Suppressor macrophage treated with lipopolysaccharide for 1 hour (primary cell): ENCODE measurements around the gene ITGA8.

Experiments used
- DNase-seq, 3 donors: peaks; one replicate each; pipeline ENCODE4 v3.0.0-alpha.2; 2020 to 2022

ITGA8 gene

GRCh38 chr10:15730341-15730740 is 10.6 kb upstream of the ITGA8 start:
- no peak for DNase-seq

DNA sequence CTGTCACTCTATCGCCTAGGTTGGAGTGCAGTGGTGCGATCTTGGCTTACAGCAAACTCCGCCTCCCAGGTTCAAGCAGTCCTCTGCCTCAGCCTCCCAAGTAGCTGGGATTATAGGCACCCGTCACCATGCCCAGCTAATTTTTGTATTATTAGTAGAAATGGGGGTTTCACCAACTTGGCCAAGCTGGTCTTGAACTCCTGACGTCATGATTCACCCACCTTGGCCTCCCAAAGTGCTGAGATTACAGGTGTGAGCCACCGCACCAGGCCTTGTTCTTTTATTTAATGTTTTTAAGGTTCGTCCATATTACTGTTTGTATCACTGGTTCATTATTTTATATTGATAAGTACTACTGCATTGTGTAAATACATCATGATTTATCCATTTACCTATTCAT is 10.2 kb upstream of the ITGA8 start:
- no peak for DNase-seq

DNA sequence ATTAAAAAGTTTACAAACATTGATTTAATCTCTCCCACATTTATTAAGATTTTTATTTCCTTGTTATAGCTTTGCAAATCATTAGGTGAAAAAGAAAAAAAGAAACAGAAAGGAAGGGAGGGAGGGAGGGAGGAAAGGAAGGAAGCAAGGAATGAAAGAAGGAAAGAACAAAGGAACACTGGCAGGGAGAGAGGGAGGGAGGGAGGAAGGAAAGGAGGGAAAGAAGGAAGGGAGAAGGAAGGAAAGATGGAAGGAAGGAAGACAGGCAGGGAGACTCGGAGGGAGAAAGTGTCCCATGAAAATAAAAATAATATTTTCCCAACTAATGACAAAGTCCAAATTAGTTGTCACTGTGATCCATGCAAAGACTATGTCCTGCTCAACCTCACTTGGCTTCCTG is 6.3 kb upstream of the ITGA8 start:
- DNase-seq: no peak

- DNase-seq: peak; percentile 19 to 35 (median 25)
Measured at GRCh38 chr10:15725603-15726002, 5.9 kb upstream of the ITGA8 start.

- DNase-seq: no peak
Measured at GRCh38 chr10:15724683-15725082, 5.0 kb upstream of the ITGA8 start.

GRCh38 chr10:15723803-15724202 is 4.1 kb upstream of the ITGA8 start:
- no peak for DNase-seq

GRCh38 chr10:15720635-15721287 is 1.0 kb upstream of the ITGA8 start:
- DNase-seq: no peak

- DNase-seq: no peak
Measured at GRCh38 chr10:15719049-15719898, 448 bp downstream of the ITGA8 start.

DNA sequence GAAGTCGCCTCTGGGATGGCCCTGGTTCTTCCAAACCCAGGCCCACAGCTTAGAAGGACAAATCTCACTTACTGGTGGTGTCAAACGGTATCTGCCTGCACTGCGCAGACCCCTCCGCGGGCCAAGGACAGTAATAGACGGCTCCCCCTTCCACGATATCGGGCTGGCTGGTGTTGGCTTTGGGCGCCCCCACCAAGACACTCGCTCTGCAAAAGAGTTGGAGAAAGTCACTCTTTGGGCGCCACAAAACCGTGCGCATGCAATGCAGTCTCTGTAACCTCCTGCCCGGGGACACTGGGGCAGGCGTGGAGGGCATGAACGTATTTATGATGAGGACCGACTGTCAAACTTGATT is 1.1 kb downstream of the ITGA8 start:
- no peak for DNase-seq

DNA sequence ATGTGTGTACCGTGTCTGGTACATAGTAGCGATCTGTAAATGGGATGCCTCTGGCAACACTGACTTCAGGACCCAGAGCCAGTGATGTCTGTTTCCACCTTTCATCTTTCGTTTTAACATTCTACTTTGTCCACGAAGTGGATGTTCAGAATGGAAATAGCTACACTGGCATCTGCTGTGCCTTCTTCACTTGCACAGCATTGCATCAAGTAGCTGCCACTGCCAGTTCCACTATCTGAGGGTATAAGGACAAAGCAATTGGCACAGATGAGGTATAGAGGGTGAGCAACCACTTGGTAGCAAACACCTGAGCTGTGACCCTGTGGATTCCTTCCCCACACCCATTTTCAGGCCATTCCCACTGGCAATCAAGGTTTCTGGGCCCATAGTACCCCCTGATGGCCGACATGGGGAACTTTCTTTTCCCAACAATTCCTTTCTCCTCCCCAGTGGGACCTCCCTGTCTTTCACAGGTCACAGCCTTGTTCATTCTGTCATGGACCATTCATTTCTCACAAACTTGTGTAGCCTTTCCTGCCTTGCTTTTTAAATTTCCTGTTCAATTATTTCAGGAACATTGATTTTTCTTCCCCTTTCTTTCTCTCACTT is 4.0 kb downstream of the ITGA8 start:
- no peak for DNase-seq

DNA sequence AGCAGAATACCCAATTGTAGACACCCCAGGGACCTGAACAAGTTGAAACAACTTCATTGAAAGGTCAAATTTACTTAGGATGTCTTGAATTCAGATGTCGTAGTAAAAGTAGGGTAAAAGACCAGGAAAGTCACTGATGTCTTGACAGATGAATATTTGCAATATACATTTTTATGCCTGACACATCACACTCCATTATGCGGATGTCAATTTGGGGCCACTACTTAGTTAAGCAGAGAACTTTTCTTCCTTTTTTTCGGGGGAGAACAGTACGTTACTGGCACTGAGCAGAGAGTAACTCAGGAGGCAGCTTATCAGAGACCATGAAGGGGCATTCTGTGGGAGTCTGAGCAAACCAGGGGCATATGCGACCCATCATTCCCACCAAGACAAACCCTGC is 4.9 kb downstream of the ITGA8 start:
- DNase-seq: no peak

DNA sequence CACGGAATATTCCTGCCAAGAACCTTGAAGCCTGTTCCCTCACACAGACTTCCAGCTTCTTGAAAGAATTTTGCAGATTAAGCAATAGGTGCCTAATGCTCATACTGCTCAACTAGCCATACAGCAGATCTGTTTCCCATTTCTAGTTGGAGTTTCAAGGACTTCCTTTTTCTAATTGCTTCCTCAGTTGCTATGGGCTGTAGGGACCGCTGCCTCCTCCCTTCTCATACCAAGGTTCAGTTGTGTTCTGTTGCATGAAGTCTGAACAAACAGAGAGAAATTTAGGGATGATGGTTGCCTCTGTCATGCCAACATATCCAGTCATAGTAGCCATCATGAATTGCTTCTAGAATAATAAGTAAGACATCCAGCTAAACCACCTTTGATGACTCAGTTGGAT is 6.8 kb downstream of the ITGA8 start:
- DNase-seq: peak; percentile 15 to 19 (median 17)

DNA sequence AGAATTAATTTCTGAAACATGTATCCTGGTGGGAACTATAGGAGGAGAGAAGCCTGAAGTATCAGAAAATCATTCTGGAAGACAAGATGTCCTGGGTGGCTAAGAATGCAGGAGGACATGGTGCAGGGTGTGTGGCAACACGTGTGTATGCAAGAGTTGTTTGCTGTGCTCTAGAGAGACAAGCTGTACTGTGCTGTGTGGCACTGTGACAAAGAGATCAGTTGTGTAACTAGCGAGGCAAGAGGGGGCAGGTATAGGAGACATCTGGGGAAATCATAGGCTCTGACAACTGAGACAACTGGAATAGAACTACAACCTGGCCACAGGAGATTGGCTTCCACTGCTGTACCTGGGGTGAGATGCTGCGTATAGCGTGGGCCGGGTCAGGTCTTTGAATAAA is 9.3 kb downstream of the ITGA8 start:
- DNase-seq: no peak

DNA sequence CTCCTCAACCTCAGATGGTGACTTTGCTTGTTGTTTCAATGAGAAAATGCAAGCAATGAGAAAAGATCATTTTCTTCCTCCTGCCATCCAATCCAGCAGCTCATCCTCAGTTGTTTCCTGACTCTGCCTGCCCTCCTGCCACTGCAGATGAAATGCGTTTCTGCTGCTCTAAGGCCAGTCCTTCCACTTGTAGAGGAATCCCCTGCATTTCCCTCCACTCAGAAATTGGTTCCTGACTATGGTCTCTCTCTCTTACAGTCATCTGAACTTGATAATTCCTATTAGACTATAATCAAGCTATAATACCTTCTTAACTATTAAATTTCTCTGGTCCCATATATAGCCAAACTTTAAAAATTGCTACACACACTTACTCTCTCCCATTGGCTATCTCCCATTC is 14.4 kb downstream of the ITGA8 start:
- no peak for DNase-seq

- no peak for DNase-seq
Measured at GRCh38 chr10:15704581-15704968, 15.1 kb downstream of the ITGA8 start.

- DNase-seq: no peak
Measured at GRCh38 chr10:15703944-15704580, 15.7 kb downstream of the ITGA8 start.

GRCh38 chr10:15703151-15703880 is 16.4 kb downstream of the ITGA8 start:
- no peak for DNase-seq

GRCh38 chr10:15700078-15700674 is 19.5 kb downstream of the ITGA8 start:
- DNase-seq: no peak

- DNase-seq: no peak
Measured at GRCh38 chr10:15695852-15696251, 23.9 kb downstream of the ITGA8 start.

GRCh38 chr10:15690031-15690430 is 29.7 kb downstream of the ITGA8 start:
- no peak for DNase-seq

- peak in 1 of 3 donors; percentile 8 for DNase-seq
Measured at GRCh38 chr10:15684768-15685167, 35.0 kb downstream of the ITGA8 start.

- no peak for DNase-seq
Measured at GRCh38 chr10:15681076-15681475, 38.6 kb downstream of the ITGA8 start.

DNA sequence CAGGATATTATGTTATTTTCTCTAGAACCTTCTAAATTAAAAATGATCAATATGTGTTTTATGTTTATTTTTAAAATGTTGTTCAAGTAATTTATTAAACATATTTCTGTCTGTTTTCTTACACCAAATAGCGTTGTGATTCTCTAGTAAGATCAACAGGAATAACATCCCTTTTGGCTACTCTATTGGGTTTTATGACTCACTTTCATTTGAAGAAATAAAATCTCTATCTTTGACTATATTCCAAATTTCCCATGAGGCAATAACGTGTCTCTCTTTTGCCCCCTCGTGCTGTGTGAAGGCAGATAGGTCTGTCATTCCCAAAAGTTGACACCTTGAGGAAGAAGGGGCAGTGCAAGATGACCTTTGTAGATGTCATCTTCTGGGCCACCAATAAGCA is 40.9 kb downstream of the ITGA8 start:
- no peak for DNase-seq
